HCT116 (cell line): Measurements from ENCODE around the gene LRRK1. TPM values are rescaled to one million over a fixed set of nuclear protein-coding genes. Genes with fewer than 3 reads are reported as not detected.

Experiments
- ATAC-seq: fragments of 200-7000 bp; cut with Tn5 transposase; 2 replicates; pipeline ENCODE4 v1.9.1; 2020; ENCODE audit warnings: mild to moderate bottlenecking, moderate library complexity
- BruUV-seq: library from RNA; stranded (reverse); fragments of 400-500 nt; replicated peaks from 2 replicates; lab custom pipeline; 2021; lab: Mats Ljungman, UMichigan
- CTCF ChIA-PET: fragments of 300-600 bp; sonication (Branson Sonifier 250); formaldehyde crosslinking; loops from one replicate; lab custom pipeline; 2021; ENCODE audit warnings: antibody characterized with exemption; lab: Charles Lee
- POLR2A ChIA-PET: fragments of 300-600, 350-600 bp; sonication (Branson Sonifier 250); formaldehyde crosslinking; loops from one replicate; lab custom pipeline; 2021; ENCODE audit warnings: antibody characterized with exemption; lab: Charles Lee
- RAD21 ChIA-PET, 2 experiments: fragments of 300-600 bp; sonication (Branson Sonifier 250); formaldehyde crosslinking; loops; one replicate each; lab custom pipeline; 2023; ENCODE audit warnings: low total read pairs in 2 of 2; ENCODE audit not compliant: uncharacterized antibody in 2 of 2, unreplicated experiment in 2 of 2, low non-redundant PET in 1 of 2; lab: Charles Lee
- DNase-seq: peaks from one replicate; pipeline ENCODE4 v3.0.0-alpha.2; 2010; ENCODE audit warnings: low read depth, low spot score
- H2AFZ ChIP-seq: fragments of 200-600 bp; shearing (Covaris generic), sonication (generic); 2 replicates; pipeline ENCODE4 v1.6.1; 2017; ENCODE audit warnings: low read depth, mixed run types, mixed read lengths, antibody characterized with exemption, low read length; ENCODE audit not compliant: poor library complexity, severe bottlenecking
- H3K27ac ChIP-seq: 2 replicates; pipeline ENCODE4 v1.5.1; 2012; ENCODE audit warnings: low read depth, low read length
- H3K27me3 ChIP-seq: fragments of 200-600 bp; sonication (generic); 2 replicates; pipeline ENCODE4 v1.6.1; 2016; ENCODE audit warnings: mixed run types, low read length, mixed read lengths; ENCODE audit not compliant: insufficient read depth
- H3K36me3 ChIP-seq, 2 experiments: fragments of 200-500 bp in 1 of 2; fragments of 200-600 bp in 1 of 2; sonication (Bioruptor generic) in 1 of 2; sonication (generic) in 1 of 2; 2 replicates each; pipeline versions ENCODE4 v1.5.1 to v1.6.1; 2014 to 2016; ENCODE audit warnings: low read length in 2 of 2, inconsistent platforms in 1 of 2, mixed read lengths in 1 of 2, mixed run types in 1 of 2; ENCODE audit not compliant: insufficient read depth in 2 of 2, control insufficient read depth in 1 of 2
- H3K4me1 ChIP-seq, 2 experiments: fragments of 200-600 bp in 1 of 2; sonication (generic) in 1 of 2; 2 replicates each; pipeline versions ENCODE4 v1.5.1 to v1.6.1; 2012 to 2017; ENCODE audit warnings: low read length in 2 of 2, inconsistent platforms in 1 of 2, mild to moderate bottlenecking in 1 of 2, mixed read lengths in 1 of 2, mixed run types in 1 of 2, moderate library complexity in 1 of 2; ENCODE audit not compliant: insufficient read depth in 2 of 2, control insufficient read depth in 1 of 2
- H3K4me2 ChIP-seq: fragments of 200-600 bp; sonication (generic); 2 replicates; pipeline ENCODE4 v1.6.1; 2017; ENCODE audit warnings: mixed run types, low read length, mixed read lengths
- H3K4me3 ChIP-seq, 2 experiments: fragments of 200-600 bp in 1 of 2; sonication (generic) in 1 of 2; replicated peaks in 1 of 2; 2 replicates each; pipeline ENCODE4 v1.5.1; 2011 to 2016; ENCODE audit warnings: low read length in 2 of 2, control low read depth in 1 of 2, low read depth in 1 of 2, mild to moderate bottlenecking in 1 of 2, mixed read lengths in 1 of 2, mixed run types in 1 of 2
- H3K79me2 ChIP-seq: fragments of 200-600 bp; sonication (generic); 2 replicates; pipeline ENCODE4 v1.6.1; 2017; ENCODE audit warnings: mild to moderate bottlenecking, mixed run types, low read length, moderate library complexity, mixed read lengths; ENCODE audit not compliant: insufficient read depth
- H3K9ac ChIP-seq: fragments of 200-600 bp; sonication (generic); 2 replicates; pipeline ENCODE4 v1.6.1; 2016; ENCODE audit warnings: low read length, mixed read lengths
- H3K9me2 ChIP-seq: fragments of 200-600 bp; sonication (generic), shearing (Covaris generic); 2 replicates; pipeline ENCODE4 v1.6.1; 2017; ENCODE audit warnings: mixed run types, mild to moderate bottlenecking, moderate library complexity; ENCODE audit not compliant: insufficient read depth
- H3K9me3 ChIP-seq, 2 experiments: fragments of 200-500 bp in 1 of 2; fragments of 200-600 bp in 1 of 2; sonication (Bioruptor generic) in 1 of 2; sonication (generic) in 1 of 2; 2 replicates each; pipeline ENCODE4 v1.6.1; 2014 to 2017; ENCODE audit warnings: low read length in 2 of 2, mixed read lengths in 2 of 2, inconsistent platforms in 1 of 2, low read depth in 1 of 2, mild to moderate bottlenecking in 1 of 2, mixed run types in 1 of 2, moderate library complexity in 1 of 2; ENCODE audit not compliant: control insufficient read depth in 1 of 2, insufficient read depth in 1 of 2
- H4K20me1 ChIP-seq: fragments of 200-600 bp; sonication (generic), shearing (Covaris generic); 2 replicates; pipeline ENCODE4 v1.6.1; 2017; ENCODE audit warnings: mixed run types, mild to moderate bottlenecking, moderate library complexity; ENCODE audit not compliant: insufficient read depth
- JUND ChIP-seq: IDR thresholded peaks from 2 replicates; pipeline ENCODE4 v1.6.1; 2012
- RAD21 ChIP-seq: IDR thresholded peaks from 2 replicates; pipeline ENCODE4 v1.6.1; 2012; ENCODE audit warnings: low read depth, mild to moderate bottlenecking
- SP1 ChIP-seq: IDR thresholded peaks from 2 replicates; pipeline ENCODE4 v1.6.1; 2012; ENCODE audit warnings: low read depth
- SRF ChIP-seq: IDR thresholded peaks from 2 replicates; pipeline ENCODE4 v1.6.1; 2012; ENCODE audit warnings: low read depth
- TCF7L2 ChIP-seq: IDR thresholded peaks from 2 replicates; pipeline ENCODE4 v1.7.0; 2011; ENCODE audit warnings: borderline replicate concordance, inconsistent platforms; ENCODE audit not compliant: insufficient read depth, insufficient read length; ENCODE audit errors: extremely low read depth
- ZNF274 ChIP-seq: fragments of 200-500 bp; sonication (Bioruptor generic); IDR thresholded peaks from 2 replicates; pipeline ENCODE4 v1.6.1; 2014; ENCODE audit warnings: mild to moderate bottlenecking, low read depth, low read length, inconsistent platforms
- intact Hi-C: fragments of 100-400 bp; cut with micrococcal nuclease; formaldehyde crosslinking; loops from 2 replicates; pipeline ENCODE4 v1.10.0; 2022
- total RNA-seq: library from RNA; stranded (reverse); gene quantifications from one replicate; pipeline ENCODE4 v1.2.1, GENCODE V29; 2021; ENCODE audit not compliant: unreplicated experiment
- TF ChIP-seq, protein P1 (sequence below), 3 experiments: fragments of 200-600 bp in 1 of 3; sonication (generic) in 1 of 3; IDR thresholded peaks in 2 of 3; conservative IDR thresholded peaks in 1 of 3; 2 replicates each; pipeline ENCODE4 v1.5.1; 2012 to 2017; ENCODE audit warnings: low read depth in 2 of 3, low read length in 2 of 3, antibody characterized with exemption in 1 of 3, borderline replicate concordance in 1 of 3, control low read depth in 1 of 3, mild to moderate bottlenecking in 1 of 3, mixed read lengths in 1 of 3, mixed run types in 1 of 3, moderate library complexity in 1 of 3; ENCODE audit not compliant: insufficient read depth in 1 of 3

The LRRK1 gene
- total RNA-seq, 1 experiment from 2014 or later, result 21.6 TPM

DNA sequence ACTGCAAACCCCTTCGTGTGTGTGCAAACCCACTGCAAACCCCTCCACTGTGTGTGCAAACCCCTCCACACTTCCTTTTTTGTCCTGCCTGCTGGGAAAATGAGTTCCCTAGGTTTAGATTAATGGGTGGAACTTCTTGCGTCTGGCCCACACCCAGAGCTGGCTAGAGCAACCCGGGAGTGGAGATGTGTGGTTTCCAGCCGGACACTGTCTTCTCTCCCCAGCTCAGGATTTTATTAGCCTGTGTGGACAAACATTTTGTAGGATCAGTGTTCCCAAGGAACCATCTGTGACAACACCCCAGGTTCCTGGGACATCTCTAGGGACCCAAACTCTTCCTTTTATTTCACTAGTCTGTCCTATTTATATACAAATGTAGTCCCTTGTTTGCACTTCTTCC, 9.6 kb upstream of the LRRK1 start:
- ATAC-seq, result no peak

More for the DNA sequence above, 9.6 kb upstream of the LRRK1 start:
- peaks cover 26 to 90% of the 10 kb centered on the region in 2 experiments for H3K36me3 ChIP-seq
- no peaks in the 10 kb centered on the region for H3K4me1 ChIP-seq
- no peak for TF ChIP-seq SRF
- no peak for TF ChIP-seq JUND
- no peak for TF ChIP-seq ZNF274
- no peak for TF ChIP-seq RAD21
- TF ChIP-seq, protein P1, sequence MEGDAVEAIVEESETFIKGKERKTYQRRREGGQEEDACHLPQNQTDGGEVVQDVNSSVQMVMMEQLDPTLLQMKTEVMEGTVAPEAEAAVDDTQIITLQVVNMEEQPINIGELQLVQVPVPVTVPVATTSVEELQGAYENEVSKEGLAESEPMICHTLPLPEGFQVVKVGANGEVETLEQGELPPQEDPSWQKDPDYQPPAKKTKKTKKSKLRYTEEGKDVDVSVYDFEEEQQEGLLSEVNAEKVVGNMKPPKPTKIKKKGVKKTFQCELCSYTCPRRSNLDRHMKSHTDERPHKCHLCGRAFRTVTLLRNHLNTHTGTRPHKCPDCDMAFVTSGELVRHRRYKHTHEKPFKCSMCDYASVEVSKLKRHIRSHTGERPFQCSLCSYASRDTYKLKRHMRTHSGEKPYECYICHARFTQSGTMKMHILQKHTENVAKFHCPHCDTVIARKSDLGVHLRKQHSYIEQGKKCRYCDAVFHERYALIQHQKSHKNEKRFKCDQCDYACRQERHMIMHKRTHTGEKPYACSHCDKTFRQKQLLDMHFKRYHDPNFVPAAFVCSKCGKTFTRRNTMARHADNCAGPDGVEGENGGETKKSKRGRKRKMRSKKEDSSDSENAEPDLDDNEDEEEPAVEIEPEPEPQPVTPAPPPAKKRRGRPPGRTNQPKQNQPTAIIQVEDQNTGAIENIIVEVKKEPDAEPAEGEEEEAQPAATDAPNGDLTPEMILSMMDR (IDR thresholded peaks at IDR 0.05 in 2 of 3, conservative IDR thresholded peaks at IDR 0.05 in 1 of 3; ENCODE audit: borderline replicate concordance in 1 of 3, insufficient read depth in 1 of 3, low read depth in 2 of 3, low read length in 2 of 3), result no peak
- no peak for TF ChIP-seq SP1
- no peak for TF ChIP-seq TCF7L2
- TF ChIP-seq, all 23 proteins: peak for 0
- H3K4me2 ChIP-seq, result no peak overlapping the region
- DNase-seq, result no peak
- H3K4me3 ChIP-seq, result no peak overlapping the region
- no peak overlapping the region for H3K27ac ChIP-seq
- peaks cover 30% of the 10 kb centered on the region; the same call in 1 of the 2 replicates for H3K79me2 ChIP-seq
- no peaks in the 10 kb centered on the region for H3K27me3 ChIP-seq
- no peaks in the 10 kb centered on the region for H3K9me2 ChIP-seq
- H4K20me1 ChIP-seq, result peaks cover 9% of the 10 kb centered on the region; the same call in 1 of the 2 replicates
- no peaks in the 10 kb centered on the region for H3K9me3 ChIP-seq
- H3K9ac ChIP-seq, result no peak overlapping the region
- H2AFZ ChIP-seq, result no peak overlapping the region
- ChIA-PET POLR2A (no interaction called here), RAD21 (no interaction called here), CTCF (no interaction called here)
- BruUV-seq, result no TSS peak
- intact Hi-C loops, result no loop called here
